Limb (tissue), 2 donors: ENCODE data around the gene SLIT1.

ENCODE experiments used
- DNase-seq, 2 donors: peaks; one replicate each; pipeline ENCODE4 v3.0.0-alpha.2; 2016; ENCODE audit errors: extremely low spot score in 2 of 2

SLIT1 gene

GRCh38 chr10:97003151-97003803, 182.5 kb downstream of the SLIT1 start:
- no peak for DNase-seq

GRCh38 chr10:97002670-97003069, 183.1 kb downstream of the SLIT1 start:
- DNase-seq, result no peak

GRCh38 chr10:97001183-97001991, 184.4 kb downstream of the SLIT1 start:
- no peak for DNase-seq

GRCh38 chr10:97000487-97001182, 185.1 kb downstream of the SLIT1 start:
- no peak for DNase-seq

- DNase-seq, result no peak
These were observed 185.8 kb downstream of the SLIT1 start for GRCh38 chr10:96999987-97000386.

GRCh38 chr10:96999337-96999736, 186.4 kb downstream of the SLIT1 start:
- no peak for DNase-seq

- DNase-seq, result no peak
These were observed 187.3 kb downstream of the SLIT1 start for GRCh38 chr10:96998329-96998888.

- no peak for DNase-seq
These were observed 189.3 kb downstream of the SLIT1 start for GRCh38 chr10:96996275-96996965.

GRCh38 chr10:96995851-96996250, 189.9 kb downstream of the SLIT1 start:
- DNase-seq, result no peak

GRCh38 chr10:96992721-96993120, 193.0 kb downstream of the SLIT1 start:
- DNase-seq, result no peak

GRCh38 chr10:96991313-96991841, 194.4 kb downstream of the SLIT1 start:
- DNase-seq, result no peak

GRCh38 chr10:96988426-96988825, 197.3 kb downstream of the SLIT1 start:
- DNase-seq, result no peak

- DNase-seq, result no peak
These were observed 197.9 kb downstream of the SLIT1 start for GRCh38 chr10:96987842-96988175.

- no peak for DNase-seq
These were observed 198.5 kb downstream of the SLIT1 start for GRCh38 chr10:96987141-96987841.

GRCh38 chr10:96986200-96986856, 199.4 kb downstream of the SLIT1 start:
- DNase-seq, result no peak

- peak in 1 of 2 donors; percentile 32 for DNase-seq
These were observed 201.1 kb downstream of the SLIT1 start for GRCh38 chr10:96984541-96985131.

- no peak for DNase-seq
These were observed 203.4 kb downstream of the SLIT1 start for GRCh38 chr10:96982149-96982930.

- no peak for DNase-seq
These were observed 207.1 kb downstream of the SLIT1 start for GRCh38 chr10:96978621-96979154.

GRCh38 chr10:96975136-96975535, 210.6 kb downstream of the SLIT1 start:
- no peak for DNase-seq
